NCI-H774 (cell line): Measurements from ENCODE around the gene RNU5D-1.
"Not testable (repeated sequence)": the region's sequence is repeated elsewhere in the genome, so short reads cannot be mapped to it uniquely, and the experiment has no call there.

Experiments used
- DNase-seq: peaks from one replicate; lab custom pipeline; 2025; lab: John Stamatoyannopoulos, UW

The RNU5D-1 gene

DNA sequence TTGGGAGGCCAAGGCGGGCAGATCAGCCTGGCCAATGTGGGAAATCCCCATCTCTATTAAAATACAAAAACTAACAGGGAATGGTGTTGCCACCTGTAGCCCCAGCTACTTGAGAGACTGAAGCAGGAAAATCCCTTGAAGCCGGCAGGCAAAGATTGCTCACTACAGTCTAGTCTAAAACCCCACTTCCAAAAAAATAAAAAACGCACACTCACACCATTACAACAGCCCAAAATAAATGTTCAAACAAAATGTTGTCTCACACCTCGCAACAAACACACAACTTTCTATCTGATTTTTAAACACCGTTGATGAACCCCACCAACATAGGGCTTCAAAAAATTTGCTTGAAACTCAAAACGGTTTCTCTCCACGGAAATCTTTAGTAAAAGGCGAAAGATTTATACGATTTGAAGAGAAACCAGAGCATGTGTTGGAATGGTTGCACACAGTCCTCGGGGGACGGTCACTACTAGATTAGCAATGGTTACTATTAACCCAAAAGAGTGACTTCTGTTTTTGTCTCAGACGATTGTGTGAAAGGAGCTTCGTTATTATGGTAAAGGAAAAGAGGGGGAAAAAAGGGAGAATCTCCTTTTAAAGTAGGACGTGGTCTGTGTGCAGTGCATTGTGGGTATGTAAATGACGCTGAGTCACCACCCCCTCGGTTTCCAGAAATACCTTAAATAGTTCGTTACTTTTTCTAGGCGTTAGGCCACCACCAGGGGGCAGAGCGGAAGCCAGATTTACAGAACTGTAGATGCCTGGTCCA is at the start of gene RNU5D-1:
Gene RNU5D-1, minus strand, starts transcription at position 430 of the 772 bp plus-strand sequence.
- DNase-seq = peak; percentile 98

- DNase-seq = no peak
Observed at GRCh38 chr1:44780583-44781121, 49.7 kb upstream of the RNU5D-1 start.

GRCh38 chr1:44778705-44779576 is 48.0 kb upstream of the RNU5D-1 start:
- no peak for DNase-seq

DNA sequence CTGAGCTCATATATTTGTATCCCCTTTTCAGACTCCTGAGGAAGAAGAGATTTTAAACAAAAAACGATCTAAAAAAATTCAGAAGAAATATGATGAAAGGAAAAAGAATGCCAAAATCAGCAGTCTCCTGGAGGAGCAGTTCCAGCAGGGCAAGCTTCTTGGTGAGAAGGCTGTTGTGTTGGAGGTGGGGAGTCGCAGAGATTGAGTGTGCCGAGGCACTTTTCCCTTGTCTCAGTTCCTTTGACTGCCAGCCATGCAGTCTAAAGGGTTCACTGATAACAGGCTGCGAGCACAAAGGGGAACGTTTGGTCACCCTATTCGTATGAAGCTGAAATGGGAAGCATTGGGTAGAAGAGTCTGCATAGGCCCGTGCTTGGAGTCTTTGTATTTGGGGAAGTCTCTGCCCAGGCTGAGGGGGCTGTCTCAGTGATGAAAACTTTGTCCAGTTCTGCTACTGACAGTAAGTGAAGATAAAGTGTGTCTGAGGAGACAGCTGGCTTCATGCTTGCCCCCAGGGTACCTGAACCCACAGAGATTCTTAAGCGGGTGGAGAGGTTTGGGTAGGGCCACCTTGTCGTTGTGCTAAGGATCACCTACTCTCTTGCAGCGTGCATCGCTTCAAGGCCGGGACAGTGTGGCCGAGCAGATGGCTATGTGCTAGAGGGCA is 47.1 kb upstream of the RNU5D-1 start:
- no peak for DNase-seq

DNA sequence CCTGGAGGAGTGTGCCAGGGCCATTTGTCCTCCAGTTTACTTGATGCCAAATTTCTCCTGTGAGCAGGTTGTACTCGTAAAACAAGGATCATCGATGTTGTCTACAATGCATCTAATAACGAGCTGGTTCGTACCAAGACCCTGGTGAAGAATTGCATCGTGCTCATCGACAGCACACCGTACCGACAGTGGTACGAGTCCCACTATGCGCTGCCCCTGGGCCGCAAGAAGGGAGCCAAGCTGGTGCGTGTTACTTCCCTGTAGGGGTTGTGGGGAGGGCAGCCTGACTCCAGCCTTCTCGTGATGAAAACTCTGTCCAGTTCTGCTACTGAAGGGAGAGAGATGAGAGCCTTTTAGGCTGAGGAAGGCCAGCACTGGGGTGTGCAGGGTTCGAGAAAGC is 46.6 kb upstream of the RNU5D-1 start:
- no peak for DNase-seq

DNA sequence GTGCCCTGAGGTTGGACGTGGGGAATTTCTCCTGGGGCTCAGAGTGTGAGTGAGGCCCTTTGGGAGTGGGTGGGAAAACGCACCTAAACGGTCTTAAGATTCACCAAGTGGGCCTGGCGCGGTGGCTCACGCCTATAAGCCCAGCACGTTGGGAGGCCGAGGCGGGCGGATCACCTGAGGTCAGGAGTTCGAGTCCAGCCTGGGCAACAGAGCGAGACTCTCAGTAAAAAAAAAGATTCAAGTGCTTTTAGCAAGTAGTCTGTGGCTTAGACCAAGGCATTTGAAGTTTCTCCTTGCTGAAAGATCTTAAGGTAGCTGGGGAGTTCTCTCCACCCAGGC is 45.7 kb upstream of the RNU5D-1 start:
- no peak for DNase-seq

DNA sequence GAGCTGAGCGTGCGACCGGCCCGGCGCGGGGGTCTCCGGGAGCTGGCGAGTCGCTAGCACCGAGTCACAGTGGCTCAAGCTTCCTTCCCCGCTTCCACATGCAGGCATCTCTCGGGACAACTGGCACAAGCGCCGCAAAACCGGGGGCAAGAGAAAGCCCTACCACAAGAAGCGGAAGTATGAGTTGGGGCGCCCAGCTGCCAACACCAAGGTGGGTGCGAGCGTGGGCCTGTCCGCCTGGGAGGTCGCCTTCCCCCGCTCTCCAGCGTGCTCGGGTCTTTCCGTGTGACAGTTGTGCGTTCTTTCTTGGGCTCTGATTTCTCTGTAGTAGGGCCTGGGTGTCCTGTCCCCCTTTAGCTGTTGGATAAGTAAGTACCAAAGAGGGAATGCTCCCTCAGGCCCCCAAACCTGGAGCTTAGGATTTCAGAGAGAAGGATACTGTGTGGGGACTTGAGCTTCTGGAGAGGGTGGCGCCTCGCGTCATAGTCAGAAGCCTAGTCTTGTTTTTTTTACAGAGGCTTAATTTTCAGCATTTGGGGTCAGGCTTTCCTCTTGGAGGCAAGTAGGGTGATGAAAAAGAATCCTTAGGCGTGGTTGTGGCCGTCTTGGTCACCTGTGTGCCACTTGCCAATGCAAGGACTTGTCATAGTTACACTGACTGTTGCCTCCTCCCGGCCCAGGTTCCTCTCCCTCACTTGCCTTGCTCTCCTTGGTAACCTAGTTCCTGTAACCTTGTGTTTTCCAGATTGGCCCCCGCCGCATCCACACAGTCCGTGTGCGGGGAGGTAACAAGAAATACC is 45.2 kb upstream of the RNU5D-1 start:
- no peak for DNase-seq

- DNase-seq = peak; percentile 99
Observed at GRCh38 chr1:44775078-44775929, 44.3 kb upstream of the RNU5D-1 start, which contains the start of gene RPS8. TSS of gene RPS8 (plus strand) at chr1:44775540. CDS start at chr1:44775597, 57 bp downstream.

DNA sequence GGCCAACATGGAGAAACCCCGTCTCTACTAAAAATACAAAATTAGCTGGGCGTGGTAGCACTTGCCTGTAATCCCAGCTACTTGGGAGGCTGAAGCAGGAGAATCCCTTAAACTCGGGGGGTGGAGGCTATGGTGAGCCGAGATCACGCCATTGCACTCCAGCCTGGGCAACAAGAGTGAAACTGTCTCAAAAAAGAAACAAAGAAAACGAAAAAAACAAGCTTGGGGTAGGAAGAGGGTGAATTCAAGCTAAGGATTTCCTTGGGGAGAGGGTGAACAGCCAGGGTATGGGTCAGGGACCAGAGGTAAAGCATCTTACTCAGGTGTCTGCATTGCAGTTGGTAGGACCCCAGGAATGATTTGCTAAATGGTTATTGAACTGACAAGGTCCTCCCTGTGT is 35.5 kb upstream of the RNU5D-1 start:
- not testable (repeated sequence) for DNase-seq

- no peak for DNase-seq
Observed at GRCh38 chr1:44760876-44761275, 29.9 kb upstream of the RNU5D-1 start.

DNA sequence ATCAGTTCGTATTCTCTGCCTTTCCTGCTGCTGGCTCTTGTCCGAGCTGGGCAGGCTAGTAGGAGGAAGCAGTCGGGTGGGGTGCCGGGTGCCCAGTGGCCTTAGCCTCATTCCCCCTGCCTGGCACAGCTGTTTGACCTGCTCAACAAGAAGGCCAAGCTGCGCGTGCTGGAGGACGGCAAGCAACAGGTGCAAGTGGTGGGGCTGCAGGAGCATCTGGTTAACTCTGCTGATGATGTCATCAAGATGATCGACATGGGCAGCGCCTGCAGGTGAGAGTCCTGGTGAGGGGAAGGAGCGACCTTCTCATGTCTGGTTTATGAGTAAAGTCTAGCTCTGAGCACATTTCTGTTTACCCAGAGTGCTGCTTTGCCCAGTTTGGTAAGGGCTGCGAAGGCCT is 28.1 kb upstream of the RNU5D-1 start:
- DNase-seq = no peak

DNA sequence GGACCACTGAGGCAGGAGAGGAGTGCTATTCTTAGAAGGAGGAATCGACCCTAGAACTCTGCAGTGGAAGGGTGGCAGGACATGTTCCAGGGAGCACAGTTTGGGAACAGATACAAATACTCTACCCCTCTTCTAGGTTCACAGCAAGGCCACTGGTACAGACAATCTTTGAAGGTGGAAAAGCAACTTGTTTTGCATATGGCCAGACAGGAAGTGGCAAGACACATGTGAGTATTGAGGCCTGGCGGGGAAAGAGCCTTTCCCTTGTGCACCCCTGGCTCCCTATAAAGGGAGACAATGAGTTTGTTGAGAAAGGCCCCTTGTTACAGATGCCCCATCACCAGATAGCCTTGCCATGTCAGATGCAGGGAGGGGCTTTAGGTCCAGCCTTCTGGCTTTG is 26.4 kb upstream of the RNU5D-1 start:
- DNase-seq = no peak

DNA sequence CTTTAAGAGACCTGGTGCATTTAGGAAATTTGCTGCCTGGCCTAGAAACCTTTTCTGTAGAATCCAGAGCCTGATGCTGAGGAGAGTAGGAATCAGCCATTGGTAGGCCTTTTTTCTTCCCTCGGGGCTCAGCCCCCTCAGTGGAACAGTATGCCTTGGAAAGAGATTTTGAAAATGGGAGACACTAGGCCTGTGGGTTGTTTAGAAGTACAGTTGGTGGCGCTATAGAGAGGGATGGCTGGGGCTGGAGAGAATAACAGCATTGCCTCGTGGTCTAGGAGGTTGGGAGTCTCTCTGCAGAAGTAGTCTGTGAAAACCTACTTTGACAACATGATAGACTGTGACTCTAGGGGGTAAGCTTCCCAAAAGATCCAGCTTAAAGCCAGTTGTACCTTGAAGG is 16.9 kb upstream of the RNU5D-1 start:
- no peak for DNase-seq

- no peak for DNase-seq
Observed at GRCh38 chr1:44743211-44743610, 12.2 kb upstream of the RNU5D-1 start.

GRCh38 chr1:44740179-44740617 is 9.2 kb upstream of the RNU5D-1 start:
- no peak for DNase-seq

- DNase-seq = peak; percentile 100
Observed at GRCh38 chr1:44739307-44740178, 8.6 kb upstream of the RNU5D-1 start, which contains the start of gene KIF2C. TSS of gene KIF2C (plus strand) at chr1:44739837. CDS start at chr1:44739933, 96 bp downstream.

DNA sequence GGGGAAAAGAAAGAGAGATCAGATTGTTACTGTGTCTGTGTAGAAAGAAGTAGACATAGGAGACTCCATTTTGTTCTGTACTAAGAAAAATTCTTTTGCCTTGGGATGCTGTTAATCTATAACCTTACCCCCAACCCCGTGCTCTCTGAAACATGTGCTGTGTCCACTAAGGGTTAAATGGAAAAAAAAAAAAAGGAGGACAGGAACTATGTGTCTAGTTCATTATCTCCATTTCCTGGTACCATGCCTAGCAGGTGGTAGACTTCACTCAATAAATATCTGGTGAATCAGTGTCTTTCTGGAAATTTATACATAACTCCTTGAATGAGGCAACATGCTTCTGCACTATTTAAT is 8.0 kb upstream of the RNU5D-1 start:
- DNase-seq = not testable (repeated sequence)

GRCh38 chr1:44735992-44736391 is 5.0 kb upstream of the RNU5D-1 start:
- no peak for DNase-seq

GRCh38 chr1:44733784-44734183 is 2.8 kb upstream of the RNU5D-1 start:
- DNase-seq = no peak
